Smooth muscle cell (in vitro differentiated cells): ENCODE results near the gene SLC22A13. TPM values are rescaled to one million over a fixed set of nuclear protein-coding genes. Genes with fewer than 3 reads are reported as not detected.
"Not testable (repeated sequence)": the region's sequence is repeated elsewhere in the genome, so short reads cannot be mapped to it uniquely, and the experiment has no call there.

Source experiments
- DNase-seq: peaks from one replicate; lab custom pipeline; 2025; ENCODE audit not compliant: unreplicated experiment; lab: John Stamatoyannopoulos, UW
- H2AFZ ChIP-seq: fragments of 200-600 bp; sonication (generic); 2 replicates; pipeline ENCODE4 v1.6.0; 2016; ENCODE audit warnings: antibody characterized with exemption, low read depth, mild to moderate bottlenecking
- H3F3A ChIP-seq: fragments of 200-600 bp; sonication (generic); 2 replicates; pipeline ENCODE4 v1.6.0; 2017; ENCODE audit warnings: antibody characterized with exemption, low read depth
- H3K27ac ChIP-seq: fragments of 200-600 bp; sonication (generic); 2 replicates; pipeline ENCODE4 v1.5.1; 2016; ENCODE audit warnings: low read depth, mild to moderate bottlenecking
- H3K27me3 ChIP-seq: fragments of 200-600 bp; sonication (generic); 2 replicates; pipeline ENCODE4 v1.6.1; 2016; ENCODE audit warnings: low read depth, mild to moderate bottlenecking
- H3K36me3 ChIP-seq: fragments of 200-600 bp; sonication (generic); 2 replicates; pipeline ENCODE4 v1.5.1; 2016; ENCODE audit warnings: low read depth
- H3K4me1 ChIP-seq: fragments of 200-600 bp; sonication (generic); 2 replicates; pipeline ENCODE4 v1.5.1; 2016; ENCODE audit warnings: low read depth
- H3K4me2 ChIP-seq: fragments of 200-600 bp; sonication (generic); 2 replicates; pipeline ENCODE4 v1.6.0; 2016; ENCODE audit warnings: mild to moderate bottlenecking
- H3K4me3 ChIP-seq: fragments of 200-600 bp; sonication (generic); 2 replicates; pipeline ENCODE4 v1.5.1; 2016; ENCODE audit warnings: mild to moderate bottlenecking
- H3K79me2 ChIP-seq: fragments of 200-600 bp; sonication (generic); 2 replicates; pipeline ENCODE4 v1.6.0; 2016; ENCODE audit warnings: low read depth, mild to moderate bottlenecking
- H3K9ac ChIP-seq: fragments of 200-600 bp; sonication (generic); 2 replicates; pipeline ENCODE4 v1.6.0; 2016; ENCODE audit warnings: low read depth
- H3K9me3 ChIP-seq: fragments of 200-600 bp; sonication (generic); replicated peaks from 2 replicates; pipeline ENCODE4 v1.5.1; 2016; ENCODE audit warnings: low read depth
- H4K20me1 ChIP-seq: fragments of 200-600 bp; sonication (generic); 2 replicates; pipeline ENCODE4 v1.6.0; 2016; ENCODE audit warnings: low read depth
- WGBS: methylation state at CpG from one replicate; pipeline ENCODE4 v1.1.7; 2016; ENCODE audit warnings: low lambda C conversion rate; 5-methylcytosine and 5-hydroxymethylcytosine counted together
- polyA plus RNA-seq: library from polyadenylated mRNA; unstranded; fragments of >200 nt; fragmentation: Nextera tagmentation; extraction: Ambion mirVana; gene quantifications from 2 replicates; pipeline ENCODE4 v1.2.1, GENCODE V29; 2016
- total RNA-seq: library from RNA; depleted of rRNA; stranded (reverse); fragments of >200 nt; gene quantifications from 2 replicates; pipeline ENCODE4 v1.2.3, GENCODE V29; 2014
- TF ChIP-seq, protein P1 (sequence below): fragments of 200-600 bp; sonication (generic); IDR thresholded peaks from 2 replicates; pipeline ENCODE4 v1.5.1; 2017; ENCODE audit warnings: borderline replicate concordance, mild to moderate bottlenecking, antibody characterized with exemption; ENCODE audit not compliant: insufficient read depth, poor library complexity, severe bottlenecking

SLC22A13 gene
- total and polyA plus RNA-seq, 2 experiments from 2014 or later: 0.13 TPM; not detected in 1

DNA sequence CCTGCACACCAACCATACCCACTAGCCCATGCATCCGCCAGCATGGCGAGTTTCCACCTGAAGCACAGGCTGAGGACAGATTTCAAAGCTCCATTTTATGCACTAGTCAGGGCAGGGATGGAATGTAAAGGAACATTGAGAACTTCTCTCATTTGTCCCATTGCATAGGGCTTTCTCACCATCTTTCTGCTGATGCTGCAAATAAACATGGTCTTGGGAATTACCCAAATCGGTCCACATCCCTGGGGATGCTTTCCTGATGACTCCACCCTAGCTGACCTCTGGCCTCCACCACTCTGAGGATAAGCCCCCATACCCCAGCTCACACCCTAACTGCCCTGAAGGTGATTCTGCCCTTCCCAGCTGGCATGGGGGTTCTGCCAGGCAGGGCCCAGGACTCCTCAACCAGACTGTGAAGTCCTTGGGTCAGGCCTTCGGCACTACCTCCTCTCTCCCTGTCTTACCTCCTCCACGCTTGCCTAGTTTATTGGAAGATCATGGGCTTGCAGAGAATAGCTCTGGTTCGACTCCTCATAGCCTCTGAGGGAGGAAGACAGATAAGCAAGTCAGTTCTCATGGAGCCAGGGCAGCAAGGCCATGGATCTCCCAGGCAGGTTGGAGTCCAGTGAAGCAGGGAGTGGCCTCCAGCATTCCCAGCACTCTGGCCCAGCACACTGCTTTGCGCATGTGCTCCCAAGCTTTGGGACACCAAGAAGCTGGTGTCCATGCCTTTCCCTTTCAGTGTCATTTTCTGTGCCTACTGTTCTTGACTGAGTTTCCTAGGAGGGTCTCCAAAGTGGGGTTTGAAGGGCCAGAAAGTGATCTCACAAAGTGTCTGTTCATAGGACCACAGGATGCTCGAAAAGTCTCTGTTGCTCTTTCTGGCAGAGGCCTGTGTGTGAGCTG, 53.4 kb downstream of the SLC22A13 start:
- Histone ChIP-seq H3F3A (no peaks in the 10 kb centered on the region), H3K27ac (no peak overlapping the region), H4K20me1 (no peaks in the 10 kb centered on the region), H2AFZ (no peak overlapping the region), H3K9ac (no peak overlapping the region), H3K79me2 (no peaks in the 10 kb centered on the region), H3K4me2 (no peak overlapping the region), H3K36me3 (no peaks in the 10 kb centered on the region), H3K4me1 (peaks cover 6% of the 10 kb centered on the region), H3K4me3 (no peak overlapping the region), H3K9me3 (no peaks in the 10 kb centered on the region), H3K27me3 (no peaks in the 10 kb centered on the region)
- no peak for DNase-seq
- 94% methylated on average over 8 of the region's 8 CpGs for WGBS
- TF ChIP-seq, protein P1, sequence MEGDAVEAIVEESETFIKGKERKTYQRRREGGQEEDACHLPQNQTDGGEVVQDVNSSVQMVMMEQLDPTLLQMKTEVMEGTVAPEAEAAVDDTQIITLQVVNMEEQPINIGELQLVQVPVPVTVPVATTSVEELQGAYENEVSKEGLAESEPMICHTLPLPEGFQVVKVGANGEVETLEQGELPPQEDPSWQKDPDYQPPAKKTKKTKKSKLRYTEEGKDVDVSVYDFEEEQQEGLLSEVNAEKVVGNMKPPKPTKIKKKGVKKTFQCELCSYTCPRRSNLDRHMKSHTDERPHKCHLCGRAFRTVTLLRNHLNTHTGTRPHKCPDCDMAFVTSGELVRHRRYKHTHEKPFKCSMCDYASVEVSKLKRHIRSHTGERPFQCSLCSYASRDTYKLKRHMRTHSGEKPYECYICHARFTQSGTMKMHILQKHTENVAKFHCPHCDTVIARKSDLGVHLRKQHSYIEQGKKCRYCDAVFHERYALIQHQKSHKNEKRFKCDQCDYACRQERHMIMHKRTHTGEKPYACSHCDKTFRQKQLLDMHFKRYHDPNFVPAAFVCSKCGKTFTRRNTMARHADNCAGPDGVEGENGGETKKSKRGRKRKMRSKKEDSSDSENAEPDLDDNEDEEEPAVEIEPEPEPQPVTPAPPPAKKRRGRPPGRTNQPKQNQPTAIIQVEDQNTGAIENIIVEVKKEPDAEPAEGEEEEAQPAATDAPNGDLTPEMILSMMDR: no peak

DNA sequence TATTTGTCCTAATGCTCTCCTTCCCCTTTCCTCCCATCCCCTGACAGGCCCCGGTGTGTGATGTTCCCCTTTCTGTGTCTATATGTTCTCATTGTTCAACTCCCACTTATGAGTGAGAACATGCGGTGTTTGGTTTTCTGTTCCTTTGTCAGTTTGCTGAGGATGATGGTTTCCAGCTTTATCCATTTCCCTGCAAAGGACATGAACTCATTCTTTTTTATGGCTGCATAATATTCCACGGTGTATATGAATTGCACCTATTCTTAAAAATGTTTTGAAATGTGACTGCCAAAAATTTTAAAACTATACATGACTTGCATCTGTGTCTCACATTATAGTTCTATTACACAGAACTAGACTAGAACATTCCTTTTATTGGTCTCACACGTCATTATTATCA, 55.0 kb downstream of the SLC22A13 start:
- H3K4me1 ChIP-seq, H3K27ac ChIP-seq, H3K36me3 ChIP-seq, H4K20me1 ChIP-seq, H3K4me3 ChIP-seq, H3F3A ChIP-seq, H3K79me2 ChIP-seq, DNase-seq, H3K9ac ChIP-seq, H3K4me2 ChIP-seq, H3K9me3 ChIP-seq, H3K27me3 ChIP-seq, H2AFZ ChIP-seq: not testable (repeated sequence)
- WGBS: 95% methylated on average over 4 of the region's 4 CpGs

DNA sequence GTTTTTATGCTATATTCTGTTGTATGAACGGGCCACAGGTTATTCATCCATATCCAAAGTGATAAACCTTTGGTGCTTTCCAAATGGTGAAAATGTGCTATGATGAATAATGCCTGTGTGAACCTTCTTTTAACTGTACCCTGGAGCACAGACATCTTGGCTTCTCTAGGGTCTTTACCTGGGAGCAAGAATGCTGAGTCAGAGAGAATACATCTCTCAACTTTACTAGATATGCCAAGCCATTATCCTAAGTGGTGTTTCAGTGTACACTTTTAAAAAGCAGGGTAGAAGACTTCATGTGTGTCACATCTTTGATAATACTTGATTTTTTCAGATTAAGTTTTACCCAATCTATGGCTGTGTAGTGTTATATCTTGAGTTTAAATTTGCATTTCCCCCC, 57.4 kb downstream of the SLC22A13 start:
- H3K4me3 ChIP-seq: no peak overlapping the region
- no peaks in the 10 kb centered on the region for H3K79me2 ChIP-seq
- H3K27ac ChIP-seq: no peak overlapping the region
- 95% methylated on average over 1 of the region's 1 CpG for WGBS
- H4K20me1 ChIP-seq: no peaks in the 10 kb centered on the region
- DNase-seq: no peak
- H3K9ac ChIP-seq: no peak overlapping the region
- TF ChIP-seq, protein P1: no peak
- H3K4me1 ChIP-seq: no peaks in the 10 kb centered on the region
- no peaks in the 10 kb centered on the region for H3K9me3 ChIP-seq
- H3K4me2 ChIP-seq: no peak overlapping the region
- H3K36me3 ChIP-seq: no peaks in the 10 kb centered on the region
- no peaks in the 10 kb centered on the region for H3K27me3 ChIP-seq
- H2AFZ ChIP-seq: no peak overlapping the region
- H3F3A ChIP-seq: no peaks in the 10 kb centered on the region

DNA sequence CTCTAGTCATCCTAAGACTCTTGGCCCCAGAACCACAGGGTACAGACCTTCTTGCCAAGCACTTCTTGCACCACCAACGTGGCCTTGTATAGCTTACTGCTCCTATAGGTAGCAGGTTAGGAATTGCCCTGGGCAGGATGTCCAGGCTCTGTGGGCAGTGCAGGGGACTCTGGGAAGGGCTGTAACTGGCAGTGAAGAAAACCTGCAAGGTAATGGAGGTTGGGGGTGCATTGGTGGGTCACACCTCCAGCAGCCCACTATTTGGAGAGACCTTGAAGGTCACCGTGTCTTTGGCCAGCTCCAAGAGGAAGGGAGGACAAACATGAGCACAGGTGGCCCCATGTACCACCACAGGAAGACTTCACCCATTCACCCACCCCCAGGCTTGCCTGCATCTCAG, 59.6 kb downstream of the SLC22A13 start:
- no peak for DNase-seq
- 72% methylated on average over 2 of the region's 2 CpGs for WGBS
- H3F3A ChIP-seq: no peaks in the 10 kb centered on the region
- H3K4me1 ChIP-seq: no peaks in the 10 kb centered on the region
- H3K4me2 ChIP-seq: no peak overlapping the region
- no peaks in the 10 kb centered on the region for H4K20me1 ChIP-seq
- H3K36me3 ChIP-seq: no peaks in the 10 kb centered on the region
- H3K27me3 ChIP-seq: no peaks in the 10 kb centered on the region
- TF ChIP-seq, protein P1: no peak
- no peak overlapping the region for H3K4me3 ChIP-seq
- no peaks in the 10 kb centered on the region for H3K79me2 ChIP-seq
- no peak overlapping the region for H3K27ac ChIP-seq
- no peak overlapping the region for H3K9ac ChIP-seq
- H2AFZ ChIP-seq: no peak overlapping the region
- no peaks in the 10 kb centered on the region for H3K9me3 ChIP-seq
